ENCODE data around the gene WFIKKN2.
A peak's percentile ranks its signal among the peaks of the same experiment; 100 is the strongest.

The WFIKKN2 gene

DNA sequence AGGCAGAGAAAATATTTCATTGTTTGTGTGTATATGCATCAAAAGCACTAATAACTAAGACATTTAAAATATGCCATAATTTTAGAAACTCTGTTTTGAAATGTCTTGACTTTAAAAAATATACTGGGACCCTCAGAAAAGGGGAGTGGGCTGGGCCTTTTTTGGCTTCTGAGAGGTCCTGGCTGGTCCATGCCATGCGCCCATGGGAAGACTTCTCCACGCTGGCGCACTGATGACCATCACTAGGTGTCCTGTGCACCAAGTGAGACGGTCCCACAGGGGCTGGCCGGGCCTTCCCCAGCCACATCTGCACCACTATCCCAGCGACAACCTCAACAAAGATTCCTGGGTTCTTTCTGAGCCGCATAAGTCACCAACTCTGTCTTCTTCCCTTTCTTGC is 27.0 kb upstream of the WFIKKN2 start:
- DNase-seq (ENCODE audit: low read depth) = no peak

DNA sequence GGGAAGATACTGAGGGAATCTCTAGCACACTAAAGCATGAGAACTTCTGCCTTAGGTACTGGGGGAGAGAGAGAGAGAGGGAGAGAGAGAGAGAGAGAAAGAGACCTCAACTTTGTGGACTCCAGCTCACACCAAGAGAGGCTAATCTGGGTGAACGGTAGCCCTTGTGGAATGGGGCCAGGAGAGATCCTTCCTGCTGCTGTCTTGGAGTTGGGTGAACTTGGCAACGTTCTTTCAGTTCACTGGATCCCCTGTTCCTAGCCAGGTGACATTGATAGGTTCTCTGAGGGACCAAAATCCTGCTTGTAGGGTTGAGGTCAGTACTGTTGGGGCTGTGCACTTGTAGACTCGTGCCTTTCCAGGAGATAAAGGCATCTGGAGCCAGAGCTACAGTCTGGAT is 26.5 kb upstream of the WFIKKN2 start:
- DNase-seq (ENCODE audit: low read depth) = no peak

- no peak for DNase-seq (ENCODE audit: low read depth)
Observed at GRCh38 chr17:50813583-50813982, 21.8 kb upstream of the WFIKKN2 start.

- DNase-seq (ENCODE audit: low read depth) = no peak
Observed at GRCh38 chr17:50815400-50815799, 20.0 kb upstream of the WFIKKN2 start.

GRCh38 chr17:50816271-50816670 is 19.1 kb upstream of the WFIKKN2 start:
- no peak for DNase-seq (ENCODE audit: low read depth)

- peak; percentile 32 for DNase-seq (ENCODE audit: low read depth)
Observed at GRCh38 chr17:50816771-50817751, 18.3 kb upstream of the WFIKKN2 start.

DNA sequence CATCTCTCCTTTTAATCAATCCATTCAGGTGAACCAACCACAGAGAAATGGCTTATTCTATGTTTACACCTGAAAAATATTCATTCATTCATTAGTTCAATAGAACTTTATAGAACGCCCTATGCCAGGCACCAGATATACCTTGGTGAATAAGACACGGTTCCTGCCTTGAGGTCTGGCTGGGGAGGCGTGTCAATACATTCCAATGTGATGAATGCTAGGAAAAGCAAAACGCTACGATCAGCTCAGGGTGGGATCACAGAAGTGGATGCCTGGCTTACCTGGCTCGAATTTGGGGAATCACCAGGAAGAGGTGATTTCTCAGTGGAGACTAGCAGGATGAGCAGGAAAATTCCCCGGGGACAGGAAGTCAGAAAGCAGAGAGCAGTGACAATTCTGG is 17.5 kb upstream of the WFIKKN2 start:
- DNase-seq (ENCODE audit: low read depth) = no peak

DNA sequence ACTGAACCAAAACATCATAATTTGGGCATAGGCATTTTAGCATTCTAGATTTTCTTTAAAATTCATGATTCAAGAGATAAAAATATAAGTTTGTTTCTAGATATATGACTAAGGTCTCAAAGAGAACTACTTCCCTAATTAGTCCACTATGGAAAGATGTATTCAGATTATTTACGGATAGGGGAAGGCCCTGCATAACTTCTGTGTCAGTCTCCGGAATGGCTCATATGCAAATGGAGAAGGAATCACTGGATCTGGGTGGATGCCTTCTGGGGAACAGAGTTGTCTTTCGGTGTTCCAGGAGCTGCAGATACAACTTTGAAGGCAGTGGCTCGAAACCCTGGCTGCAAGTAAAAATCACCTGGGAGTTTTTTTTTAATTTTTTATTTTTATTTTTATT is 17.1 kb upstream of the WFIKKN2 start:
- no peak for DNase-seq (ENCODE audit: low read depth)

DNA sequence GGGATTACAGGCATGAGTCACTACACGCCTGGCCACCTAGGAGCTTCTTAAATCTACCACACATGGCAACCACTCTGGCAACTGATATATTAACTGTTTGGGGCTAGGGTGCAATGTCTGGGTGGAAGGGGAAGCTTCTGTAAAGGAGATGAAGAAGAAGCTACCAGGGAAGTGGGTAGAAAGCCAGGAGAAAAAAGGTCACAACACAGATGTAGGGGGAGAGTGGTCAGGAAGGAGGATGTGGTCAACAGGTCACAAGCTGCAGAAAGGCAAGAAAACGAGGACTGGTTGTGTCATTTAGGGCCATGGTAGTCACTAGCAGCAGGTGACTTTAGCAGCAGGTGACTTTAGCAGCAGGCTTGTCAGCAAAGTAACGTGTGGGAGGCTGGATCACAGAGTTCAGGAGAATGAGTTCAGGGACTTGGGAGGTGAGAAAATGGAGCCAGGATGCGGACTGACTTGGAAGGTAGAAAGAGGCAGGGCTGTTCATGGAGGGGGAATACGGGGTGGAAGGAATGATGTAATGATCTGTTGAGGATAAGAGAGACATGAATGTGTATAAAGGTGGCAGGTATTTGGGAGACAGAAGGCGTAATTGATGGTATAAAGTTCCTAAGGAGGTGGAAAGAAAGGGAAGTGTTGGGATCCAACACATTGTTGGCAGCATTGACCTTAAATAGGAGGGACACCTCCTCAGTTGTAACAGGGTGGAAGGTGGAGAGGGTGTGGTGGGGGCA is 16.3 kb upstream of the WFIKKN2 start:
- DNase-seq (ENCODE audit: low read depth) = no peak

DNA sequence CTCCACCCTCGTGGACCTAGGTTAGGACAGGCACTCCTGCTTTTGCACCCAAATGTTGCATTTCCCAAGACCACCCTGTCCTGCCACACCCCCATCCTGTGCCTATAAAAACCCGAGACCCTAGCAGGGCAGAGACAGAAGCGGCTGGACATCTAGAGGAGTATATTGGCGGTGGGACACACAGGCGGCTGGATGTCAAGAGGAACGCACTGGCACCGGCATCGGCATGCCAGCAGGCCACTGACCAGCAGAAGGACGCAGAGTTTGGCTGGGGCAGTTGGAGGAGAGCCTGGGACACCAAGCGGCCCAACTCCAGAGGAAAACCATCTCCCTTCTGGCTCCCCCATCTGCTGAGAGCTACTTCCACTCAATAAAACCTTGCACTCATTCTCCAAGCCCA is 14.7 kb upstream of the WFIKKN2 start:
- DNase-seq (ENCODE audit: low read depth) = no peak

DNA sequence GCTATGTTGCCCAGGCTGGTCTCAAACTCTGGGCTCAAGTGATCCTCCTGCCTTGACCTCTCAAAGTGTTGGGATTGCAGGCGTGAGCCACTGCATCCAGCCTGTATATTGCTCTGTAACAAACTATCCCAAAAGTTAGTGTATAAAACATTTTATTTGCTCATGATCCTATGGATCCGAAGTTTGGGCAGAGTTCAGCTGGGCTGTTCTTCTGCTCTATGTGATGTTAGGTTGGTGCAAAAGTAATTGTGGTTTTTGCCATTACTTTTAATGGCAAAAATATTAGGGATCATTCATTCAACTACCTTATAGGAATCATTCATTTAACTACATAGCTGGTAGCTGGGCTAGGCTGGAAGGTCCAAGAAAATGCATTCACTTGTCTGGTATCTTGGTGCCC is 12.8 kb upstream of the WFIKKN2 start:
- no peak for DNase-seq (ENCODE audit: low read depth)

- no peak for DNase-seq (ENCODE audit: low read depth)
Observed at GRCh38 chr17:50824429-50824828, 11.0 kb upstream of the WFIKKN2 start.

DNA sequence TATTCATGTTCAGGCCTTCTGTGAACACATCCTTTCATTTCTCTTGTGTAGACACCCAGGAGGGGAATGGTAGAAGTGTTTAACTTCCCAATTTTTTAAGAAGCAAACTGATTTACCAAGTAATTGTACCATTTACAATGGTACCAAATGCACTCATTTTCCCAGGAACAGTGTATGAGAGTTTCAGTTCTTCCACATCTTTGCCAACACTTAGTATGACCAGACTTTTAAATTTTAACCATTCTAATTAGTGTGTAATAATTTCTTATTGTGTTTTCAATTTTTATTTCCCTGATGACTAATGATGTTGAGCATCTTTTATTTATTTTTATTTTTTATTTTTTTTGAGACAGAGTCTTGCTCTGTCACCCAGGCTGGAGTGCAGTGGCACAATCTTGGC is 10.2 kb upstream of the WFIKKN2 start:
- DNase-seq (ENCODE audit: low read depth) = no peak

GRCh38 chr17:50828508-50829170 is 6.7 kb upstream of the WFIKKN2 start:
- no peak for DNase-seq (ENCODE audit: low read depth)

DNA sequence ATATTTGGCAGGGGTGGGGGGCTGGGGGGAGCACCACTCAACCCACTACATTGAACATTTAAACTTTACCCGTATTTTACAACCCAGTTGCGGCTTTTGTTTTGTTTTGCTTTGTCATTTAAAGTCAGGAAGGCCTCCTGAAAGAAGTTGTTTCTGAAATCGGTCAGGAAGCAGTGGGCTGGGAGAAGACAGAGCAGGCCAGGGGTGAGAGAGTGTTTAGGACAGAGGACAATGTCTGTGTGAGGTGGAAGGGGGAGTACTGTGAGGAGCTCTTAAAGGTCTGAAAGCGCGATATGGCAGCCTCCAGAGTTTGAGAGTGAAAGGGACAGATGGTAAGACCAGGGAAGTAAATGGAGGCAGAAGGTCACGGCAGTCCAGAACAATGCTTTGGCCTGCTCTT is 6.1 kb upstream of the WFIKKN2 start:
- no peak for DNase-seq (ENCODE audit: low read depth)

DNA sequence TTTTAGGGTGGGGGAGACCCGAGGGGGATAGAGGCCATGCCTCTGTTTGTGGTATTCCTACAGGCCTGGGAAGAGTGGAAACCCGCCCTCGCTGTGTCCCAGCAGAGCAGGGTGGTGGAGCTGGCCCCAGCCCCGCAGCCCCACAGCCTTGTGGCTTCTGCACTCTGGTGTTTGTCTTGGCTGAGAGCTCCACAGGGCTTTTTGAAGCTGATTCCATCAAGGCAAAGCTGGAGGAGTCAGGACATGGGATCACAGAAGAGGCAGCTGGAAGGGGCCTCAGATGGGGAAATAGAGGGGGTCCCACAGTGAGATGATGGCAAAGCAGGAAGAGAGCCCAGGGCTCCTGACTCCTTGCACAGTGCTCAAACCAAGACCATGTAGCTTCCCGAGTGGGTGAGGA is 5.0 kb upstream of the WFIKKN2 start:
- no peak for DNase-seq (ENCODE audit: low read depth)

DNA sequence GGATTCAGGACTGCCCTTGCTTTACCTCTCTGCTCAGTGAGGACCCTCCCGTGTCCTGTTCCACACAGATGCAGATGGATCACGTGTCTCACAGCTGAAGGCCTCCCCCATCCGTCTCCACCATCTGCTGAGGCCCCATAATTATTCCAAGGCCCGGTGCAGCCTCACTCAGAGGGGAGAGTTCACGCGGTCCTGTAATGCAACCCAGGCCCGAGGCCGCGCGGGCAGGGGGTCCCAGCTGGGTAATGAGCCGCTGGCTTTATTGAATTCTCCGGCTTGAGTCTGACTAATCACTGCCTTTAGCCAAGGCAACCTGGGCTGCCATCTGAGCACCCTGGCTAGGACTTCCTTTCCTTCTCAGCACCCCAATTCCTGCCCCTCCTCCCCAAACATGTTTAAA is 4.4 kb upstream of the WFIKKN2 start:
- DNase-seq (ENCODE audit: low read depth) = no peak

DNA sequence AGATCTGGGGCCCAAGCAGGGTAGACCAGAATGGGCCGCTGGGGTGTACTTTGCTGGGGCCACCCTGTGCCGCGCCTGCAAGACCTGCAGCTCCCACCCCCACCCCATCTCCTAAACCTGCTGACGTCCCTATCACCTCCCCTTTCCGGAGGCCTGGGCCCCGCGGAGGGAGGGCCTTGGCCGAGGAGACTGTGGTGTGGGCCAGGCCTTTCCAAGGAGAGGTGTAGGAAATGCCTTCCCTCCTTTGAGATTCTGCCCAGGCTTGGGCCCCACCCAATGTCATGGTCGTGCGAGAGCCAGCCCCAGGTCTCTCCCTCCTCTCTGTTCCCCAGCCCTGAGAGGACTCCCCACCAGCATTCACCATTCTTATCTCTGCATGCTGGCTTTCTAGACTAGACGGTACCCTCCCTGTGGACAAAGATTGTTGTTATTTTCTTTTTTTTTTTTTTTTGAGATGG is 3.9 kb upstream of the WFIKKN2 start:
- DNase-seq (ENCODE audit: low read depth) = no peak

- no peak for DNase-seq (ENCODE audit: low read depth)
Observed at GRCh38 chr17:50832267-50832863, 3.0 kb upstream of the WFIKKN2 start.

- DNase-seq (ENCODE audit: low read depth) = no peak
Observed at GRCh38 chr17:50832864-50833381, 2.5 kb upstream of the WFIKKN2 start.

DNA sequence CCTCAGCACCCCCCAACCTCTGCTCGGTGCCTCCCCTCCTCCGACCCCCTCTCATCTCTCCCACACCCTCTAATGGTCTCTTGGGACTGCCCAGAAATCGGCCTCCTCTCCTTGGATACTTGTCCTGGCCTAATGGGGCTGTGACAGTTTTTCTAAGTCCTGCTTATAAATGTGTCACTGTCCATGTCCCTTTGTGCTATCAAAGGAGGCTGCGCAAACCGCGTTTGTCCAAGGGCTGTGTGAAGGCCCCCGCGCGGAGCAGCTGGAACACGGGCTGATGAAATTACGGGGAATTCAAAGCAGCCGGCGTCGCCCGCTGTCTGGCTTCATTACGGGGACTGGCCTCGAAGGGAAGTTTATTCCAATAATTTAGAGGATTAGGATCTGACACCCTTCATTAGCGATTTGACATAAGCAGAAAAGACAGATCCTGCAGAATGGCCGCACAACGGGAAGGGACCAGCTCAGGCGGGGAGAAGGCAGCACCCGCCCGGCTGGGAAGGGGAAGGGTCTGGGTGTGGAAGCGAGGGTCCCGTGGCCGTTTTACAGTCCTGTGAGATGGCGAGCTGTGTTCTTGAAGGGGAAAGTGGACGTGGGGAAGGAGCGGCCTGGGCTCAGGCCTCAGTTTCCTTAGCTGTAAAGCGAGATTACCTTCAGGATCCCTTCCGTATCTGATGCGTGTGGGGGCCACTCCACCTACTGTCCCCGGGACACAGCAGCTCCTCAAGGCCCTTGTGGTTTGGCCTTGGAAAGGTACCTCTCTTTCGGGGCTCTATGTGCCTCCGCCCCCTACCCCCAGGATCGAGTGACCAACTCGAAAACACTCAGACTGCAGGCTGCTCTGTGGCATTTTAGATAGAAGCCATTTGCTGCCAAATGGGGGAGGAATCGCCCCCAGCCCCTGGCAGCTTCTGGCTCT is 1.6 kb upstream of the WFIKKN2 start:
- no peak for DNase-seq (ENCODE audit: low read depth)

Data from T follicular helper cell (primary cell).